Testis (tissue), 3 donors: ENCODE data around the gene UNC93B1. TPM values are rescaled to one million over a fixed set of nuclear protein-coding genes. Genes with fewer than 3 reads are reported as not detected.

Source experiments
- DNase-seq: peaks from one replicate; pipeline ENCODE4 v3.0.0-alpha.2; 2019
- H3K27ac ChIP-seq, 2 donors: fragments of 200-600 bp; sonication (generic); one replicate each; pipeline ENCODE4 v1.5.1; 2019
- H3K27me3 ChIP-seq: fragments of 200-600 bp; sonication (generic); one replicate; pipeline ENCODE4 v1.5.1; 2019
- H3K36me3 ChIP-seq: fragments of 200-600 bp; sonication (generic); one replicate; pipeline ENCODE4 v1.5.1; 2017; ENCODE audit warnings: low read depth; ENCODE audit errors: missing control alignments
- H3K4me1 ChIP-seq: fragments of 200-600 bp; sonication (generic); one replicate; pipeline ENCODE4 v1.5.1; 2019
- H3K4me3 ChIP-seq, 2 donors: fragments of 200-600 bp; sonication (generic); one replicate each; pipeline ENCODE4 v1.5.1; 2017 to 2019
- H3K9me3 ChIP-seq: fragments of 200-600 bp; sonication (generic); one replicate; pipeline ENCODE4 v1.5.1; 2017
- CTCF ChIP-seq, 3 experiments: fragments of 450-650 bp in 2 of 3; fragments of 200-600 bp in 1 of 3; sonication (generic) in 1 of 3; IDR thresholded peaks; one replicate each; pipeline ENCODE4 v1.5.1; 2016 to 2019; ENCODE audit warnings: antibody characterized with exemption in 3 of 3, mild to moderate bottlenecking in 2 of 3, moderate library complexity in 1 of 3
- POLR2A ChIP-seq: fragments of 450-650 bp; IDR thresholded peaks from one replicate; pipeline ENCODE4 v1.6.1; 2017; ENCODE audit warnings: antibody characterized with exemption, mild to moderate bottlenecking, moderate library complexity
- WGBS, 2 donors: methylation state at CpG; one replicate each; pipeline ENCODE4 v1.1.5; 2018; 5-methylcytosine and 5-hydroxymethylcytosine counted together
- intact Hi-C: fragments of 100-400 bp; cut with DNase I; formaldehyde crosslinking; loops from one replicate; pipeline ENCODE4 v1.15.1; 2023; ENCODE audit warnings: low total_unique reads
- polyA plus RNA-seq: library from polyadenylated mRNA; stranded (reverse); fragments of 350-450 nt; fragmentation: Illumina TruSeq; extraction: RNeasy Lipid Tissue Mini Kit (QIAGEN cat#74804); gene quantifications from one replicate; pipeline ENCODE4 v1.2.3, GENCODE V29; 2014; ENCODE audit warnings: low read depth, low replicate concordance; ENCODE audit not compliant: insufficient read depth
- total RNA-seq, 2 donors: library from RNA; depleted of rRNA; stranded (reverse); fragments of >200 nt; gene quantifications; one replicate each; pipeline ENCODE4 v1.2.3, GENCODE V29; 2016

The UNC93B1 gene
- total and polyA plus RNA-seq, 3 donors from 2014 or later, result 5.3 to 12.3 (median 7.9) TPM

GRCh38 chr11:68016161-68016903 is 12.4 kb upstream of the UNC93B1 start:
- no peak overlapping the region for H3K4me3 ChIP-seq
- no peaks in the 10 kb centered on the region for H3K27me3 ChIP-seq
- peaks cover 16% of the 10 kb centered on the region for H3K4me1 ChIP-seq
- TF ChIP-seq CTCF (IDR thresholded peaks at IDR 0.05) (no peak), POLR2A (no peak)
- H3K27ac ChIP-seq, result no peak overlapping the region
- no peaks in the 10 kb centered on the region for H3K9me3 ChIP-seq
- intact Hi-C loops, result no loop called here
- DNase-seq, result no peak
- WGBS, 2 donors, result 55 to 77% methylated on average over 13 of the region's 13 CpGs
- no peaks in the 10 kb centered on the region for H3K36me3 ChIP-seq

DNA sequence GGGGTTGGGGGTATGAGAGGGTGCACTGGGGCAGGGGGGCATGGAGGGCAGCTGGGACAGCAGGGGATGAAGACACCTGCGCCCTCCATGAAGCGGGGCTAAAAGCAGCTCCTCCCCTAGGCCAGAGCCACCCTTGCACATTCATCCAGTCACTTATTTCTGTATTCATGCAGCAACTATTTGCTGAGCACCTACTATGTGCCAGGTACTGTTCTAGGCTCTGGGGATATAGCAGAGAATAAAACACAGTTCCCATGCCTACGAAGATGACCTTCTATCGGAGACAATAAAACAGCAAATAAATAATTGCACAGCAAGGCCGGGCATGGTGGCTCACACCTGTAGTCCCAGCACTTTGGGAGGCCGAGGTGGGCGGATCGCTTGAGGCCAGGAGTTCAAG is 11.6 kb upstream of the UNC93B1 start:
- no peak overlapping the region for H3K4me3 ChIP-seq
- intact Hi-C loops, result no loop called here
- H3K27ac ChIP-seq, result no peak overlapping the region
- H3K4me1 ChIP-seq, result peaks cover 21% of the 10 kb centered on the region
- H3K27me3 ChIP-seq, result no peaks in the 10 kb centered on the region
- TF ChIP-seq POLR2A, result no peak
- no peak for TF ChIP-seq CTCF (IDR thresholded peaks at IDR 0.05)
- H3K36me3 ChIP-seq, result no peaks in the 10 kb centered on the region
- H3K9me3 ChIP-seq, result no peaks in the 10 kb centered on the region
- 93 to 95% methylated on average over 8 of the region's 8 CpGs for WGBS, 2 donors
- no peak for DNase-seq

DNA sequence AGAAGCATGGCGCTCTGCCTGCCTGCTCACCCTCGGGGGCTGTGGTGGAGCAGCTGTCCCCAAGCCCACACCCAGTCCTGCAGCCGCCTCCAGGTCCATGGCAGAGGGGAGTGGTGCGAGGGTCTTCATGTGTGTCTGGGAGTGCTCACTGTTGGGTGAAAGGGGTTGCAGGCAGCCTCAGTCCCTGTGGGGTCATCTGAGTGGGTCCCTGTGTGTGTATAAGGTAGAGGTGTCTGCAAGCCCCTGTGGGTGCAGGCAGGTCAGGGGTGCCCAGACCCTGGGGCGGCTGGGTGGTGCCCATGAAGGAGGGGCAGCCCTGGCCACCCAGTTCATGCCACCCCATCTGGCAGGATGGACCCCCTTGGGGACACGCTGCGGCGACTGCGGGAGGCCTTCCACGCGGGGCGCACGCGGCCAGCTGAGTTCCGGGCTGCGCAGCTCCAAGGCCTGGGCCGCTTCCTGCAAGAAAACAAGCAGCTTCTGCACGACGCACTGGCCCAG is 11.1 kb upstream of the UNC93B1 start:
- DNase-seq, result no peak
- H3K4me1 ChIP-seq, result peaks cover 25% of the 10 kb centered on the region

DNA sequence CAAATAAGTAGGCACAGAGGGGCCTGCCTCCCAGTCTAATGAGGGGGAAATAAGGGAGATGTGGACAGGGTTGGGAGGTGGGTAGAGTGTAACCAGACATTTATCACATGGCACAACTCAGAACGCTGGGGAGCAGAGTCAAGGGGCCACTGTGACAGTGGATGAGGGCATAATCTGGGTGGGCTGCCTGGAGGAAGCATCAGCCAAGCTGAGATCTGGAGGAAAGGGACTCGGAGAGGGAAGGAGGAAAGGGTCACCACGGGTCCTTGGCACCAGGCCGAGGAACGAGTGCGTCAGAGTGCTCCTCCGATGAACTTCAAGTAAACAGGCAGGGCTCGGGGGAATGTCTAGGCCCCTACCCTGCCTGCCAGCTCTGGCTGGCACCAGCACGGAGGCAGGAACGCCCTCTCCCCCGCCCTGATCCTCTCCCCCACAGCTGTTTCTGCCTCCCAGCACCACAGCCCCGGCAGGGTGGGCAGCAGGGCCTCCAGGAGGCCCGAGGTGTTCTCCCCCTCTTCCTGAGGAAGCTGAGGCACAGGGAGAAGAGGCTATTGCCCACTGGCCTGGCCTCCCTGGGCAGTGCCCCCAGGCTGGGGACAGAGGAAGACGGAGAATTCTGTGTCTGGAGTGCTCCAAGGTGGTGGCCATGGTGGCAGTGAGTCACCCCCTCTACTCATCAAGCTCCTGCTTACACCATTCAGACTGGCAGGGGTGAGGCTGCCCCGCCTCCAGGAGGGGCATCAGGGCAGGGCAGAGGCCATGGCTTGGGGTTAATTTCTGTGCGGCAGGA is 10.5 kb upstream of the UNC93B1 start:
- no peak for TF ChIP-seq CTCF (IDR thresholded peaks at IDR 0.05)
- TF ChIP-seq POLR2A, result no peak
- 50 to 58% methylated on average over 9 to 16 of the region's 16 CpGs for WGBS, 2 donors
- Histone ChIP-seq H3K9me3 (no peaks in the 10 kb centered on the region), H3K36me3 (no peaks in the 10 kb centered on the region), H3K4me1 (peaks cover 27% of the 10 kb centered on the region), H3K4me3 (no peak overlapping the region), H3K27me3 (no peaks in the 10 kb centered on the region), H3K27ac (no peak overlapping the region)
- DNase-seq, result no peak
- intact Hi-C loops, result no loop called here

More for the DNA sequence above, 11.1 kb upstream of the UNC93B1 start:
- H3K36me3 ChIP-seq, result no peaks in the 10 kb centered on the region
- no peak overlapping the region for H3K4me3 ChIP-seq
- H3K27ac ChIP-seq, result no peak overlapping the region
- intact Hi-C loops, result no loop called here
- no peaks in the 10 kb centered on the region for H3K9me3 ChIP-seq
- no peaks in the 10 kb centered on the region for H3K27me3 ChIP-seq
- 83 to 91% methylated on average over 2 to 19 of the region's 19 CpGs for WGBS, 2 donors
- TF ChIP-seq CTCF (IDR thresholded peaks at IDR 0.05), result no peak
- TF ChIP-seq POLR2A, result no peak
